PC-3 (cell line): ENCODE measurements around the gene TNFRSF25. TPM values are rescaled to one million over a fixed set of nuclear protein-coding genes. Genes with fewer than 3 reads are reported as not detected.

Experiments
- ATAC-seq: fragments of 200-7000 bp; cut with Tn5 transposase; 2 replicates; pipeline ENCODE4 v1.9.1; 2020; ENCODE audit warnings: mild to moderate bottlenecking, moderate library complexity
- BruUV-seq: library from RNA; stranded (reverse); fragments of 400-500 nt; replicated peaks from 2 replicates; lab custom pipeline; 2021; lab: Mats Ljungman, UMichigan
- CTCF ChIA-PET: fragments of 300-600 bp; sonication (Branson Sonifier 250); formaldehyde crosslinking; loops from one replicate; lab custom pipeline; 2022; ENCODE audit warnings: antibody characterized with exemption; lab: Charles Lee
- POLR2A ChIA-PET: fragments of 300-600 bp; sonication (Branson Sonifier 250); formaldehyde crosslinking; loops from one replicate; lab custom pipeline; 2022; ENCODE audit warnings: antibody characterized with exemption; ENCODE audit not compliant: unreplicated experiment; lab: Charles Lee
- DNase-seq: peaks from one replicate; pipeline ENCODE4 v3.0.0-alpha.2; 2015
- H2AFZ ChIP-seq: fragments of 300-600 bp; sonication (generic); 2 replicates; pipeline ENCODE4 v1.6.0; 2016; ENCODE audit warnings: antibody characterized with exemption, low read length
- H3F3A ChIP-seq: fragments of 300-600 bp; sonication (generic); one replicate; pipeline ENCODE4 v1.6.0; 2017; ENCODE audit warnings: antibody characterized with exemption, low read length, control low read depth, mild to moderate bottlenecking; ENCODE audit not compliant: unreplicated experiment
- H3K27ac ChIP-seq: fragments of 300-600 bp; sonication (generic); 2 replicates; pipeline ENCODE4 v1.5.1; 2016; ENCODE audit warnings: mild to moderate bottlenecking, low read length
- H3K27me3 ChIP-seq: fragments of 300-600 bp; sonication (generic); 2 replicates; pipeline ENCODE4 v1.6.1; 2016; ENCODE audit warnings: low read length, mixed read lengths
- H3K36me3 ChIP-seq: fragments of 300-600 bp; sonication (generic); 2 replicates; pipeline ENCODE4 v1.6.1; 2016; ENCODE audit warnings: low read depth, mixed run types, low read length, mixed read lengths
- H3K4me1 ChIP-seq: fragments of 300-600 bp; sonication (generic); 2 replicates; pipeline ENCODE4 v1.5.1; 2016; ENCODE audit warnings: low read length; ENCODE audit not compliant: insufficient read depth
- H3K4me2 ChIP-seq: fragments of 300-600 bp; sonication (generic); 2 replicates; pipeline ENCODE4 v1.6.0; 2016; ENCODE audit warnings: low read length
- H3K4me3 ChIP-seq: fragments of 300-600 bp; sonication (generic); 2 replicates; pipeline ENCODE4 v1.5.1; 2016; ENCODE audit warnings: mild to moderate bottlenecking, low read length, mixed read lengths
- H3K79me2 ChIP-seq: fragments of 300-600 bp; sonication (generic); 2 replicates; pipeline ENCODE4 v1.6.1; 2017; ENCODE audit warnings: low read length, mixed read lengths
- H3K9ac ChIP-seq: fragments of 300-600 bp; sonication (generic); 2 replicates; pipeline ENCODE4 v1.6.0; 2016; ENCODE audit warnings: mild to moderate bottlenecking, low read length
- H3K9me2 ChIP-seq: fragments of 300-600 bp; sonication (generic); replicated peaks from 2 replicates; pipeline ENCODE4 v1.6.1; 2016; ENCODE audit warnings: mixed run types, low read length, mixed read lengths
- H3K9me3 ChIP-seq: fragments of 300-600 bp; sonication (generic); 2 replicates; pipeline ENCODE4 v1.6.1; 2016; ENCODE audit warnings: low read length, mixed read lengths
- H4K20me1 ChIP-seq: fragments of 300-600 bp; sonication (generic); 2 replicates; pipeline ENCODE4 v1.6.1; 2016; ENCODE audit warnings: low read length, mixed read lengths
- CTCF ChIP-seq: fragments of 300-600 bp; sonication (generic); conservative IDR thresholded peaks from 2 replicates; pipeline ENCODE4 v1.5.1; 2017; ENCODE audit warnings: antibody characterized with exemption, low read depth, mild to moderate bottlenecking, low read length
- EZH2 ChIP-seq: fragments of 300-600 bp; sonication (generic); IDR thresholded peaks from one replicate; pipeline ENCODE4 v1.6.1; 2017; ENCODE audit warnings: antibody characterized with exemption, mild to moderate bottlenecking, low read length; ENCODE audit not compliant: unreplicated experiment
- EZH2phosphoT487 ChIP-seq: fragments of 300-600 bp; sonication (generic); IDR thresholded peaks from 2 replicates; pipeline ENCODE4 v1.6.1; 2018; ENCODE audit warnings: mild to moderate bottlenecking, antibody characterized with exemption, low read length, borderline replicate concordance
- intact Hi-C: fragments of 100-400 bp; cut with micrococcal nuclease; formaldehyde crosslinking; loops from 2 replicates; pipeline ENCODE4 v1.9.0; 2023
- total RNA-seq: library from RNA; depleted of rRNA; stranded (reverse); fragments of >200 nt; gene quantifications from 2 replicates; pipeline ENCODE4 v1.2.3, GENCODE V29; 2014

Gene TNFRSF25
- total RNA-seq, 1 experiment from 2014 or later: 42.5 TPM

DNA sequence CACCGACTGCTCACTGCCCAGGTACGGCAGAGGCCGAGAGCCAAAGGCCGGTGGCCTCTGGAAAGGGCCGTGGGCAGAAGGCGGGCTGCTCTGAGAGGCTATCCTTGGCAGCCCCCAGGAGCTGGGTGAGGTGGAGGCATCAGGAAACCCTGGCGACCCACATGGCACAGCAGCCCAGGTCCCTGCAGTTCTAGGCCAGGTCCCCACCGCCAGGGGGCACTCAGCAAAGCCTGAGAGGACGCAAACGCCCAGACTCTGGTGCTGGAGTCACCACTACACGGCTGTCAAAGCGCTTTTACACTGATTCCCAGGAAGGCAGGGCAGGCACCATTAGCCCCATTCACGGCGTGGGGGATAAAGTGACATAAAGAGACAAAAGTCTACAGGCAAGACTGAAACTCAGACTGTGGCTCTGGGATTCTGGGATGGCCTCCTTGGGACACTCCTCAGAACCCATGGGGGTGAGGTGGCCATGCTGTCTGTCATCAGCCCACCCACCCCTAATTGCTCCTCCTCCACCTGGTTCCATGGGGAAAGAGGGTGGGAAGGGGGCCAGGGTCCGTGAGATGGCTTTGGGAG, 20.5 kb upstream of the TNFRSF25 start:
- Histone ChIP-seq H2AFZ (peak overlapping the region; percentile 15; the same call in 1 of the 2 replicates), H3K9me2 (no peaks in the 10 kb centered on the region), H4K20me1 (no peaks in the 10 kb centered on the region), H3K79me2 (peaks cover 44% of the 10 kb centered on the region), H3F3A (peaks cover 7% of the 10 kb centered on the region), H3K4me1 (peaks cover 32% of the 10 kb centered on the region), H3K4me3 (peak overlapping the region; percentile 70), H3K4me2 (peak overlapping the region; percentile 82), H3K27ac (no peak overlapping the region), H3K27me3 (no peaks in the 10 kb centered on the region), H3K36me3 (no peaks in the 10 kb centered on the region), H3K9ac (peak overlapping the region; percentile 33; the same call in 1 of the 2 replicates), H3K9me3 (no peaks in the 10 kb centered on the region)
- DNase-seq: peak; percentile 97
- intact Hi-C loops: loop anchor here (1.0 to 5.0 kb wide), 4 partner anchors 37 to 160 kb away; partner anchors contain the start of gene NOL9
- ChIA-PET CTCF (interaction anchor here (0.6 to 1.2 kb wide), 4 partner anchors 11 to 49 kb away, joined by 4 to 6 read pairs (median 4); no protein-coding TSS in a partner anchor), POLR2A (no interaction called here)
- TF ChIP-seq EZH2 (no peak), CTCF (peak; percentile 99), EZH2phosphoT487 (no peak)
- BruUV-seq: no TSS peak
- ATAC-seq: peak; percentile 60

GRCh38 chr1:6485168-6486101, 19.5 kb upstream of the TNFRSF25 start:
- ChIA-PET CTCF (interaction anchor here (0.7 to 1.2 kb wide), 3 partner anchors 14 to 48 kb away, joined by 4 to 6 read pairs (median 4); no protein-coding TSS in a partner anchor), POLR2A (no interaction called here)
- Histone ChIP-seq H2AFZ (peak overlapping the region; percentile 47), H3K4me3 (peak overlapping the region; percentile 70), H3K4me2 (peak overlapping the region; percentile 82), H3K4me1 (peaks cover 24% of the 10 kb centered on the region), H3K9me2 (no peaks in the 10 kb centered on the region), H3K27me3 (no peaks in the 10 kb centered on the region), H3F3A (no peaks in the 10 kb centered on the region), H3K9ac (peak overlapping the region; percentile 61), H3K9me3 (no peaks in the 10 kb centered on the region), H3K27ac (no peak overlapping the region), H3K79me2 (peaks cover 44% of the 10 kb centered on the region), H4K20me1 (no peaks in the 10 kb centered on the region), H3K36me3 (no peaks in the 10 kb centered on the region)
- DNase-seq (no peak), ATAC-seq (peak; percentile 1; the same call in 1 of the 2 replicates)
- intact Hi-C loops: loop anchor here (1.0 to 5.0 kb wide), 4 partner anchors 38 to 161 kb away; partner anchors contain the start of gene NOL9
- BruUV-seq: no TSS peak
- no peak for TF ChIP-seq EZH2
- TF ChIP-seq CTCF: no peak
- no peak for TF ChIP-seq EZH2phosphoT487
